NB4 (cell line): Measurements from ENCODE around the gene SRC.

Experiments used
- POLR2A ChIP-seq: IDR thresholded peaks from 2 replicates; pipeline ENCODE4 v1.6.1; 2011; ENCODE audit warnings: mild to moderate bottlenecking; ENCODE audit not compliant: insufficient read length; ENCODE audit errors: extremely low read depth
- TF ChIP-seq, protein P1 (sequence below): IDR thresholded peaks from one replicate; pipeline ENCODE4 v1.5.1; 2012; ENCODE audit warnings: low read depth, low read length

GRCh38 chr20:37415118-37416085 is 69.5 kb downstream of the SRC start:
- TF ChIP-seq, protein P1, sequence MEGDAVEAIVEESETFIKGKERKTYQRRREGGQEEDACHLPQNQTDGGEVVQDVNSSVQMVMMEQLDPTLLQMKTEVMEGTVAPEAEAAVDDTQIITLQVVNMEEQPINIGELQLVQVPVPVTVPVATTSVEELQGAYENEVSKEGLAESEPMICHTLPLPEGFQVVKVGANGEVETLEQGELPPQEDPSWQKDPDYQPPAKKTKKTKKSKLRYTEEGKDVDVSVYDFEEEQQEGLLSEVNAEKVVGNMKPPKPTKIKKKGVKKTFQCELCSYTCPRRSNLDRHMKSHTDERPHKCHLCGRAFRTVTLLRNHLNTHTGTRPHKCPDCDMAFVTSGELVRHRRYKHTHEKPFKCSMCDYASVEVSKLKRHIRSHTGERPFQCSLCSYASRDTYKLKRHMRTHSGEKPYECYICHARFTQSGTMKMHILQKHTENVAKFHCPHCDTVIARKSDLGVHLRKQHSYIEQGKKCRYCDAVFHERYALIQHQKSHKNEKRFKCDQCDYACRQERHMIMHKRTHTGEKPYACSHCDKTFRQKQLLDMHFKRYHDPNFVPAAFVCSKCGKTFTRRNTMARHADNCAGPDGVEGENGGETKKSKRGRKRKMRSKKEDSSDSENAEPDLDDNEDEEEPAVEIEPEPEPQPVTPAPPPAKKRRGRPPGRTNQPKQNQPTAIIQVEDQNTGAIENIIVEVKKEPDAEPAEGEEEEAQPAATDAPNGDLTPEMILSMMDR = no peak
- no peak for TF ChIP-seq POLR2A
